Heart left ventricle (tissue), 13 donors: ENCODE measurements around the gene BTBD17.

Source experiments
- POLR2A ChIP-seq, 2 donors: fragments of 450-650 bp; IDR thresholded peaks; one replicate each; pipeline ENCODE4 v1.6.1; 2017; ENCODE audit warnings: antibody characterized with exemption in 2 of 2, mild to moderate bottlenecking in 2 of 2, moderate library complexity in 2 of 2
- TF ChIP-seq, protein P1 (sequence below), 12 donors: fragments of 200-600 bp; sonication (generic) in 4 of 12; IDR thresholded peaks; one replicate each; pipeline versions ENCODE4 v1.5.0 to v1.8.0; 2018 to 2022; ENCODE audit warnings: antibody characterized with exemption in 12 of 12, mild to moderate bottlenecking in 5 of 12
- donor health status: ischemic (EF 13 %, LVEDD 7.1; RV severe dilation, severe dysfunction).
- donor health status: DM: no; HTN: yes; CAD: no.
- donor health status: DM: no; HTN: no; CAD: no.
- donor health status: ischemic (EF 25% LVEDD 6.9; RV normal size, moderate dysfunction).
- donor health status: ischemic (EF 25% LVEDD 5.7; RV mildly dilated, moderate dysfunction).
- donor health status: ischemic (EF 35%, LVEDD 5.7; RV mildly dilated, moderate dysfunction).
- donor health status: nonischemic (EF 11% LVEDD 7.7; RV severe dilation, severe dysfunction).
- donor health status: DM: yes; HTN: yes; CAD: no.
- donor health status: PGD.
- donor health status: ischemic (EF 29% LVEDD 5.4; RV normal size, mild dysfunction).
- donor health status: nonischemic (EF 23%, LVEDD 6.1; RV moderate dilation, normal function).

DNA sequence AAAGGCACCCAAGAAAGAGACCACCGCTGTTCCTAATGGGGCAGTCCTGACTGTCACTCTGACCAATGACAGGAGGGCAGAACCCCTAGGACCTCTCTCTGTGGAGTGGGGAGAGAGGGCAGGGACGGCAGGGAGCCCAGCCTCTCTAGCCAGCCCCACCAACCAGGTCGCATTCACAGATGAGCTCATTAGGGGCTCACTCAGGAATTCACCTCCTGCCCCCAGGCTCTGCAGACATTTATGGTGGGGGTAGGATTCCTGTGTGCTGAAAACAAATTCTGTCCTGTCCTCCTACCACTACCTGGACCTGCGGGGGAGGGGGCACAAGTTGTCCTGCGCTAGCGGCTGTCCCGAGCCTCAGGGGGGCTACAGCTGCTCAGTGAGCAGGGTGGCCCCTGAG lies 42.5 kb upstream of the BTBD17 start:
- no peak for TF ChIP-seq POLR2A (IDR thresholded peaks at IDR 0.05)
- TF ChIP-seq, protein P1, sequence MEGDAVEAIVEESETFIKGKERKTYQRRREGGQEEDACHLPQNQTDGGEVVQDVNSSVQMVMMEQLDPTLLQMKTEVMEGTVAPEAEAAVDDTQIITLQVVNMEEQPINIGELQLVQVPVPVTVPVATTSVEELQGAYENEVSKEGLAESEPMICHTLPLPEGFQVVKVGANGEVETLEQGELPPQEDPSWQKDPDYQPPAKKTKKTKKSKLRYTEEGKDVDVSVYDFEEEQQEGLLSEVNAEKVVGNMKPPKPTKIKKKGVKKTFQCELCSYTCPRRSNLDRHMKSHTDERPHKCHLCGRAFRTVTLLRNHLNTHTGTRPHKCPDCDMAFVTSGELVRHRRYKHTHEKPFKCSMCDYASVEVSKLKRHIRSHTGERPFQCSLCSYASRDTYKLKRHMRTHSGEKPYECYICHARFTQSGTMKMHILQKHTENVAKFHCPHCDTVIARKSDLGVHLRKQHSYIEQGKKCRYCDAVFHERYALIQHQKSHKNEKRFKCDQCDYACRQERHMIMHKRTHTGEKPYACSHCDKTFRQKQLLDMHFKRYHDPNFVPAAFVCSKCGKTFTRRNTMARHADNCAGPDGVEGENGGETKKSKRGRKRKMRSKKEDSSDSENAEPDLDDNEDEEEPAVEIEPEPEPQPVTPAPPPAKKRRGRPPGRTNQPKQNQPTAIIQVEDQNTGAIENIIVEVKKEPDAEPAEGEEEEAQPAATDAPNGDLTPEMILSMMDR (IDR thresholded peaks at IDR 0.05): no peak
